Colonic mucosa (tissue), 4 donors: ENCODE results near the gene MBD5. TPM values are rescaled to one million over a fixed set of nuclear protein-coding genes. Genes with fewer than 3 reads are reported as not detected.
"Not testable (repeated sequence)": the region's sequence is repeated elsewhere in the genome, so short reads cannot be mapped to it uniquely, and the experiment has no call there.

Experiments used
- DNase-seq: peaks from one replicate; pipeline ENCODE4 v3.0.0-alpha.2; 2020
- H3K27ac ChIP-seq: fragments of 200-600 bp; one replicate; pipeline ENCODE4 v1.8.0; 2021
- H3K27me3 ChIP-seq: fragments of 200-600 bp; one replicate; pipeline ENCODE4 v1.8.0; 2021
- H3K36me3 ChIP-seq: fragments of 200-600 bp; one replicate; pipeline ENCODE4 v1.8.0; 2021
- H3K4me1 ChIP-seq: fragments of 200-600 bp; one replicate; pipeline ENCODE4 v1.8.0; 2021; ENCODE audit warnings: mild to moderate bottlenecking
- H3K4me3 ChIP-seq: fragments of 200-600 bp; one replicate; pipeline ENCODE4 v1.8.0; 2021
- H3K9ac ChIP-seq, 2 donors: one replicate each; pipeline ENCODE4 v1.7.0; 2013; ENCODE audit warnings: control low read depth in 2 of 2, low read depth in 2 of 2, low read length in 2 of 2
- H3K9me3 ChIP-seq: fragments of 200-600 bp; one replicate; pipeline ENCODE4 v1.8.0; 2021
- CTCF ChIP-seq: fragments of 200-600 bp; IDR thresholded peaks from one replicate; pipeline ENCODE4 v1.8.0; 2022; ENCODE audit warnings: antibody characterized with exemption, mild to moderate bottlenecking
- intact Hi-C: fragments of 100-400 bp; cut with DNase I; formaldehyde crosslinking; loops from one replicate; pipeline ENCODE4 v1.14.1; 2022
- total RNA-seq, 2 donors: library from RNA; stranded (reverse); fragmentation: NEBNext Ultra II Directional in 1 of 2; extraction: Animal tissue kit (Norgen Biotek cat#: 25700) in 1 of 2; gene quantifications; one replicate each; pipeline ENCODE4 v1.2.1, GENCODE V29; 2021
- donor health status: healthy.
- donor health status: DM: no; HTN: no; CAD: no.
- donor health status: DM: no; HTN: no; CAD: no.

The MBD5 gene
- total RNA-seq, 2 donors from 2014 or later, result 26.7 to 29.6 TPM

GRCh38 chr2:147989809-147990403 is 31.0 kb upstream of the MBD5 start:
- DNase-seq, result no peak
- peak; percentile 27 for TF ChIP-seq CTCF

GRCh38 chr2:147994965-147995364 is 25.9 kb upstream of the MBD5 start:
- H3K9me3 ChIP-seq, intact Hi-C loops, H3K9ac ChIP-seq, H3K27ac ChIP-seq, H3K27me3 ChIP-seq, DNase-seq, H3K4me3 ChIP-seq, H3K36me3 ChIP-seq, H3K4me1 ChIP-seq: not testable (repeated sequence)

More at GRCh38 chr2:147989809-147990403, 31.0 kb upstream of the MBD5 start:
- H3K9me3 ChIP-seq, result no peaks in the 10 kb centered on the region
- no peaks in the 10 kb centered on the region for H3K36me3 ChIP-seq
- H3K4me3 ChIP-seq, result no peak overlapping the region
- H3K27ac ChIP-seq, result no peak overlapping the region
- H3K4me1 ChIP-seq, result no peaks in the 10 kb centered on the region
- intact Hi-C loops, result no loop called here
- H3K27me3 ChIP-seq, result no peaks in the 10 kb centered on the region
- no peak overlapping the region for H3K9ac ChIP-seq

- Histone ChIP-seq H3K9ac (no peak overlapping the region), H3K36me3 (no peaks in the 10 kb centered on the region), H3K4me3 (no peak overlapping the region), H3K9me3 (no peaks in the 10 kb centered on the region), H3K4me1 (no peaks in the 10 kb centered on the region), H3K27ac (no peak overlapping the region), H3K27me3 (no peaks in the 10 kb centered on the region)
- no peak for DNase-seq
- intact Hi-C loops, result no loop called here
- TF ChIP-seq CTCF, result no peak
Observed at GRCh38 chr2:147996828-147997227, 24.1 kb upstream of the MBD5 start.

GRCh38 chr2:147998203-147998602 is 22.7 kb upstream of the MBD5 start:
- H3K4me3 ChIP-seq, result no peak overlapping the region
- H3K9ac ChIP-seq, result no peak overlapping the region
- no peak overlapping the region for H3K27ac ChIP-seq
- no peaks in the 10 kb centered on the region for H3K36me3 ChIP-seq
- no peak for DNase-seq
- no peaks in the 10 kb centered on the region for H3K9me3 ChIP-seq
- no peak for TF ChIP-seq CTCF
- no peaks in the 10 kb centered on the region for H3K27me3 ChIP-seq
- no peaks in the 10 kb centered on the region for H3K4me1 ChIP-seq
- intact Hi-C loops, result no loop called here

- Histone ChIP-seq H3K9me3 (no peaks in the 10 kb centered on the region), H3K27ac (no peak overlapping the region), H3K9ac (no peak overlapping the region), H3K4me1 (no peaks in the 10 kb centered on the region), H3K4me3 (no peak overlapping the region), H3K36me3 (no peaks in the 10 kb centered on the region), H3K27me3 (no peaks in the 10 kb centered on the region)
- intact Hi-C loops, result no loop called here
- no peak for TF ChIP-seq CTCF
- no peak for DNase-seq
Observed at GRCh38 chr2:147999126-147999525, 21.8 kb upstream of the MBD5 start.

GRCh38 chr2:148000095-148000494 is 20.8 kb upstream of the MBD5 start:
- Histone ChIP-seq H3K27ac (no peak overlapping the region), H3K4me3 (no peak overlapping the region), H3K27me3 (no peaks in the 10 kb centered on the region), H3K36me3 (no peaks in the 10 kb centered on the region), H3K9ac (no peak overlapping the region), H3K4me1 (no peaks in the 10 kb centered on the region), H3K9me3 (no peaks in the 10 kb centered on the region)
- no peak for DNase-seq
- TF ChIP-seq CTCF, result no peak
- intact Hi-C loops, result no loop called here

- H3K4me1 ChIP-seq, H3K9me3 ChIP-seq, H3K36me3 ChIP-seq, intact Hi-C loops, H3K4me3 ChIP-seq, H3K27me3 ChIP-seq, DNase-seq, H3K9ac ChIP-seq, H3K27ac ChIP-seq: not testable (repeated sequence)
Observed at GRCh38 chr2:148002420-148002819, 18.5 kb upstream of the MBD5 start.
